Calu3 (cell line): ENCODE data around the gene KIR3DL1. TPM values are rescaled to one million over a fixed set of nuclear protein-coding genes. Genes with fewer than 3 reads are reported as not detected.
A peak's percentile ranks its signal among the peaks of the same experiment; 100 is the strongest.
"Not testable (repeated sequence)": the region's sequence is repeated elsewhere in the genome, so short reads cannot be mapped to it uniquely, and the experiment has no call there.

Source experiments
- Bru-seq: library from RNA; stranded (reverse); fragments of 400-500 nt; gene quantifications from one replicate; lab custom pipeline; 2021; lab: Mats Ljungman, UMichigan
- BruChase-seq, 2 experiments: library from RNA; stranded (reverse); fragments of 400-500 nt; gene quantifications; one replicate each; lab custom pipeline; 2021; lab: Mats Ljungman, UMichigan
- BruUV-seq: library from RNA; stranded (reverse); fragments of 400-500 nt; replicated peaks from 2 replicates; lab custom pipeline; 2021; lab: Mats Ljungman, UMichigan
- CTCF ChIA-PET: fragments of 300-600 bp; sonication (Branson Sonifier 250); formaldehyde crosslinking; loops from one replicate; lab custom pipeline; 2022; ENCODE audit warnings: antibody characterized with exemption; lab: Charles Lee
- DNase-seq: peaks from one replicate; pipeline ENCODE4 v3.0.0; 2022
- H3K27ac Mint-ChIP-seq: one replicate; pipeline ENCODE4 v1.8.0; 2022; ENCODE audit warnings: mixed read lengths; ENCODE audit not compliant: unreplicated experiment
- H3K27me3 Mint-ChIP-seq: one replicate; pipeline ENCODE4 v1.8.0; 2022; ENCODE audit warnings: mixed read lengths; ENCODE audit not compliant: unreplicated experiment
- H3K36me3 Mint-ChIP-seq: one replicate; pipeline ENCODE4 v1.8.0; 2022; ENCODE audit warnings: mild to moderate bottlenecking, moderate library complexity, mixed read lengths; ENCODE audit not compliant: insufficient read depth, unreplicated experiment
- H3K4me1 Mint-ChIP-seq: one replicate; pipeline ENCODE4 v1.8.0; 2022; ENCODE audit warnings: mild to moderate bottlenecking, low read depth, mixed read lengths; ENCODE audit not compliant: unreplicated experiment
- H3K4me3 Mint-ChIP-seq: one replicate; pipeline ENCODE4 v1.8.0; 2022; ENCODE audit warnings: mild to moderate bottlenecking, low read depth, moderate library complexity, mixed read lengths; ENCODE audit not compliant: unreplicated experiment
- H3K9me3 Mint-ChIP-seq: one replicate; pipeline ENCODE4 v1.8.0; 2022; ENCODE audit warnings: low read depth, mixed read lengths; ENCODE audit not compliant: unreplicated experiment
- intact Hi-C: fragments of 100-400 bp; cut with micrococcal nuclease; formaldehyde crosslinking; loops from one replicate; pipeline ENCODE4 v1.10.0; 2022; ENCODE audit not compliant: unreplicated experiment
- long read RNA-seq: library from polyadenylated mRNA; stranded (forward); transcript quantifications from one replicate; pipeline ENCODE4 v2.0.0, GENCODE V29; 2022
- total RNA-seq: library from RNA; stranded (reverse); gene quantifications from 2 replicates; pipeline ENCODE4 v1.2.3, GENCODE V29; 2022

Gene KIR3DL1
- not detected in 2 replicates for total RNA-seq
- not detected for Bru-seq, nascent RNA
- BruChase-seq, experiment 1, labeled RNA remaining after a 6-hour chase, result not detected
- BruChase-seq, experiment 2, labeled RNA remaining after a 2-hour chase, result not detected
- long read RNA-seq, result 0 reads

DNA sequence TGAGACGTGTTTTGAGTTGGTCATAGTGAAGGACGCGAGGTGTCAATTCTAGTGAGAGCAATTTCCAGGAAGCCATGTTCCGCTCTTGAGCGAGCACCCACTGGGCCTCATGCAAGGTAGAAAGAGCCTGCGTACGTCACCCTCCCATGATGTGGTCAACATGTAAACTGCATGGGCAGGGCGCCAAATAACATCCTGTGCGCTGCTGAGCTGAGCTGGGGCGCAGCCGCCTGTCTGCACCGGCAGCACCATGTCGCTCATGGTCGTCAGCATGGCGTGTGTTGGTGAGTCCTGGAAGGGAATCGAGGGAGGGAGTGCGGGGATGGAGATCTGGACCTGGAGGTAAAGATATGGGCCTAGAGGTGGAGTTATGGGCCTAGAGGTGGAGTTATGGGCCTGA is at the start of gene KIR3DL1:
TSS of gene KIR3DL1 (plus strand) at position 218 of the 400 bp plus-strand sequence.
- H3K36me3 Mint-ChIP-seq, DNase-seq, H3K27ac Mint-ChIP-seq, CTCF ChIA-PET, intact Hi-C loops, BruUV-seq, H3K4me1 Mint-ChIP-seq, H3K4me3 Mint-ChIP-seq, H3K9me3 Mint-ChIP-seq: not testable (repeated sequence)
- peaks cover 56% of the 10 kb centered on the region for H3K27me3 Mint-ChIP-seq

DNA sequence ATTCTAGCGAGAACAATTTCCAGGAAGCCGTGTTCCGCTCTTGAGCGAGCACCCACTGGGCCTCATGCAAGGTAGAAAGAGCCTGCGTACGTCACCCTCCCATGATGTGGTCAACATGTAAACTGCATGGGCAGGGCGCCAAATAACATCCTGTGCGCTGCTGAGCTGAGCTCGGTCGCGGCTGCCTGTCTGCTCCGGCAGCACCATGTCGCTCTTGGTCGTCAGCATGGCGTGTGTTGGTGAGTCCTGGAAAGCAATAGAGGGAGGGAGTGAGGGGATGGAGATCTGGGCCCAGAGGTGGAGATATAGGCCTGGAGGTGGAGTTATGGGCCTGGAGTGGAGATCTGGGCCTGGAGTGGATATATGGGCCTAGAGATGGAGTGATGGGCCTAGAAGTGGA is 46.6 kb upstream of the KIR3DL1 start, which contains the start of gene KIR2DL1:
TSS of gene KIR2DL1 (plus strand) at position 148 of the 400 bp plus-strand sequence. CDS start at position 206, 58 bp downstream.
- intact Hi-C loops, result not testable (repeated sequence)

DNA sequence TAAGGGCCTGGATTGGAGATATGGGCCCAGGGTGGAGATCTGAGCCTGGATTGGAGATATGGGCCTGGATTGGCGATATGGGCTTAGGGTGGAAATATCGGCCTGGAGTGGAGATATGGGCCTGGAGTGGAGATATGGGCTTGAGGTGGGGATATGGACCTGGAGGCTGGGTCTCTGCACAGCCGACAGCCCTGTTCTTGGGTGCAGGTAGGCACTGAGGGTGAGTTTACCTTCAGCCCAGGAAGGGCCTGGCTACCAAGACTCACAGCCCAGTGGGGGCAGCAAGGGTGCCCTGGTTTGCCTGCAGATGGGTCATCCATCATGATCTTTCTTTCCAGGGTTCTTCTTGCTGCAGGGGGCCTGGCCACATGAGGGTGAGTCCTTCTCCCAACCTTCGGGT is 45.8 kb upstream of the KIR3DL1 start:
- not testable (repeated sequence) for H3K36me3 Mint-ChIP-seq

More for the DNA sequence above, 46.6 kb upstream of the KIR3DL1 start, which contains the start of gene KIR2DL1:
- H3K27ac Mint-ChIP-seq, H3K36me3 Mint-ChIP-seq, CTCF ChIA-PET, DNase-seq, BruUV-seq, H3K4me1 Mint-ChIP-seq, H3K4me3 Mint-ChIP-seq: not testable (repeated sequence)
- H3K9me3 Mint-ChIP-seq, result peaks cover 17% of the 10 kb centered on the region
- H3K27me3 Mint-ChIP-seq, result peaks cover 60% of the 10 kb centered on the region

DNA sequence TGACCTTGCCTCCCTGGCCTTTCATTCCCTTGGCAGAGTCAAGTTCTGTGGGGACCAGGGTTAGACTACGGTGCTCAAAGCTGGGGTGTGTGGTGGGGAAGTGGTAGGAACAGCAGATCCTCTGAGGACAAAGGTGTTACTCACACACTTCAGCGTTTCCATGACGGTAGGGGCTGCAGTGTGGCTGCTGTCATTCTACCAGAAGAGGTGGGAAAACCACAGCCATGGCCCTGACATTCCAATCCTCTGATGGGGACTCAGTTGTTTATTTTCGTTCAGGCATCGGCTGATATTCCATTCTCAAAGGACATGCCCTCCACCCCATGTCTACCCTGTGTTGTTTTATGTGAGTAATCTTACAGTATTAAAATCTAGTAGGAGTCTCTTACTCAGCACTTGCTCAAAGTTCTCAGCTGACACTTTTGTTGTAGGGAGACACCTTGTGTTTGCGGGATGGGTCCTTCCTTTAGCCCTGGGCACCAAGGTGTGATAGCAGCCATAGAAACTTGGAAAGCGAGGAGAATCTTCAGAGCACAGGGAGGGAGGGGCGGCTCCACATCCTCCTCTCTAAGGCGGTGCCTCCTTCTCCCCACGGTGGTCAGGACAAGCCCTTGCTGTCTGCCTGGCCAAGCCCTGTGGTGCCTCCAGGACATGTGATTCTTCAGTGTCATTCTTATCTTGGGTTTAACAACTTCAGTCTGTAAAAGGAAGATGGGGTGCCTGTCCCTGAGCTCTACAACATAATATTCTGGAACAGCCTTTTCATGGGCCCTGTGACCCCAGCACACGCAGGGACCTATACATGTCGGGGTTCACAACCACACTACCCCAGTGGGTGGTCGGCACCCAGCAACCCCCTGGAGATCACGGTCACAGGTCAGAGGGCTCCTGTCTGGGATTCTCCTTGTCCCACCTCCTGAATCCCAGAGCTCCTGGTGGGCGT is 45.0 kb upstream of the KIR3DL1 start:
- Mint-ChIP-seq H3K27me3 (peaks cover 52% of the 10 kb centered on the region), H3K9me3 (peaks cover 19% of the 10 kb centered on the region)
- H3K4me3 Mint-ChIP-seq, intact Hi-C loops, H3K4me1 Mint-ChIP-seq, H3K36me3 Mint-ChIP-seq, CTCF ChIA-PET, BruUV-seq, H3K27ac Mint-ChIP-seq: not testable (repeated sequence)
- peak; percentile 38 for DNase-seq

More for the DNA sequence above, 45.8 kb upstream of the KIR3DL1 start:
- BruUV-seq, H3K27ac Mint-ChIP-seq, DNase-seq, intact Hi-C loops, CTCF ChIA-PET, H3K4me1 Mint-ChIP-seq, H3K4me3 Mint-ChIP-seq: not testable (repeated sequence)
- Mint-ChIP-seq H3K9me3 (peaks cover 19% of the 10 kb centered on the region), H3K27me3 (peaks cover 60% of the 10 kb centered on the region)

DNA sequence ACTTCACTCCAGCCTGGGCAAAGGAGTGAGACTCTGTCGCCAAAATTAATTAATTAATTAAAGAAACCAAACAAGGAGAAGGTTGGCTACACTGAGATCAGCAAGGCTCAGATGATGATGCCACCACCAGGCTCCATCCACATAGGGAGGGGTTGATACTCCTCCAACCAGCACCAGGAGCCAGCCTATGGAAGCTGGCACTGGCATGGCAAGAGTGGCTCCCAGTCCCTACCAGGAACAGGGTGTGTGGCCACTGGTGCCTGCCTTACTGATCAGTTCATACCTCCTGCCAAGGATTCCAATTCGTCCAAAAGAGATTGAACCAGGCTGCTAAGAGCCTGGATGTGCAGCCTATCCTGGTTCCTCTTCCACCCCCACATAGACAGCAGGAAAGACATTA is 43.6 kb upstream of the KIR3DL1 start:
- H3K36me3 Mint-ChIP-seq, CTCF ChIA-PET, H3K4me1 Mint-ChIP-seq, BruUV-seq, DNase-seq, H3K27ac Mint-ChIP-seq, H3K4me3 Mint-ChIP-seq, intact Hi-C loops: not testable (repeated sequence)
- H3K27me3 Mint-ChIP-seq, result peaks cover 38% of the 10 kb centered on the region
- peaks cover 19% of the 10 kb centered on the region for H3K9me3 Mint-ChIP-seq

DNA sequence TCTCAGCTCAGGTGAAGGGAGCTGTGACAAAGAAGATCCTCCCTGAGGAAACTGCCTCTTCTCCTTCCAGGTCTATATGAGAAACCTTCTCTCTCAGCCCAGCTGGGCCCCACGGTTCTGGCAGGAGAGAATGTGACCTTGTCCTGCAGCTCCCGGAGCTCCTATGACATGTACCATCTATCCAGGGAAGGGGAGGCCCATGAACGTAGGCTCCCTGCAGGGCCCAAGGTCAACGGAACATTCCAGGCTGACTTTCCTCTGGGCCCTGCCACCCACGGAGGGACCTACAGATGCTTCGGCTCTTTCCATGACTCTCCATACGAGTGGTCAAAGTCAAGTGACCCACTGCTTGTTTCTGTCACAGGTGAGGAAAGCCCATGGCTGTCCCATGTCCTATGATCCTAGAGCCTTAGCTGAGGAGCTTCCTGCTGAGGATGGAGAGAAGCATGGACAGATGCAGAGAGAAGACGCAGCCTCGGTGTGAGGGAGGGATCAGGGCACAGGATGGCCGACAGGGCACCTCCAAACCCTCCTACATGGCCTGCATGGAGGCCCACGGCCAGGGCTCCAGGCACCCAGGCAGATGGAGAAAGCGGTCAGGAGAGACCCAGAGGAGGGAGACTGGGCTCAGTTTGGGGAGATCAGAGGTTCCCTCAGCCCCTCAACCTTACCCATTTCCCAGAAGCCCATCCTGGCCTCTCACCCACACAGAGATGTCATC is 41.0 kb upstream of the KIR3DL1 start:
- H3K36me3 Mint-ChIP-seq, H3K4me3 Mint-ChIP-seq, H3K4me1 Mint-ChIP-seq, intact Hi-C loops, BruUV-seq, DNase-seq, H3K27ac Mint-ChIP-seq: not testable (repeated sequence)
- H3K9me3 Mint-ChIP-seq, result peaks cover 14% of the 10 kb centered on the region
- peaks cover 49% of the 10 kb centered on the region for H3K27me3 Mint-ChIP-seq
- CTCF ChIA-PET, result interaction anchor here (0.6 kb wide), 1 partner anchor 135 kb away, joined by 5 read pairs; no protein-coding TSS in a partner anchor

DNA sequence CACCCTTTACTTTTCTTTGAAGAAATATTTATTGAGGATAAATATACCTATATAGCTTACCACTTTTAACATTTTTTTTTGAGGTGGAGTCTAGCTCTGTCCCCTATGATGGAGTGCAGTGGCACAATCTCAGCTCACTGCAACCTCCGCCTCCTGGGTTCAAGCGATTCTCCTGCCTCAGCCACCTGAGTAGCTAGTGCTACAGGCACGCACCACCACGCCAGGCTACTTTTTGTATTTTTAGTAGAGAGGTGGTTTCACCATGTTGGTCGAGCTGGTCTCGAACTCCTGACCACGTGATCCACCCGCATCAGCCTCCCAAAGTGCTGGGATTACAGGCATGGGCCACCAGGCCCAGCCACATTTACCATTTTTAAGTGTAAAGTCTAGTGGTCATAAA is 40.4 kb upstream of the KIR3DL1 start:
- peaks cover 13% of the 10 kb centered on the region for H3K9me3 Mint-ChIP-seq
- BruUV-seq, H3K4me1 Mint-ChIP-seq, H3K36me3 Mint-ChIP-seq, intact Hi-C loops, H3K4me3 Mint-ChIP-seq, DNase-seq, H3K27ac Mint-ChIP-seq: not testable (repeated sequence)
- CTCF ChIA-PET, result interaction anchor here (0.6 kb wide), 1 partner anchor 134 kb away, joined by 5 read pairs; no protein-coding TSS in a partner anchor
- peaks cover 54% of the 10 kb centered on the region for H3K27me3 Mint-ChIP-seq

DNA sequence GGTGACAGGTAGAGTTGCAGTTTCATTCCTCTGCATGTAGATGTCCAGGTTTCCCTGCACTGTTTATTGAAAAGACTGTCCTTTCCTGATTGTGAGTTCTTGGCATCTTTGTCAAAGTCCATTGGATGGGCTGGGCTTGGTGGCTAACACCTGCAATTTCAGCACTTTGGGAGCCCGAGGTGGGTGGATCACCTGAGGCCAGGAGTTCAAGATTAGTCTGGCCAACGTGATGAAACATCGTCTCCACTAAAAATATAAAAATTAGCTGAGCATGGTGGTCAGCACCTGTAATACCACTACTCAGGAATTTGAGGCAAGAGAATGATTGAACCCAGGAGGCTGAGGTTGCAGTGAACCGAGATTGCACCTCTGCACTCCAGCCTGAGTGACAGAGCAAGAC is 38.4 kb upstream of the KIR3DL1 start:
- intact Hi-C loops, result not testable (repeated sequence)
- peaks cover 69% of the 10 kb centered on the region for H3K27me3 Mint-ChIP-seq
- CTCF ChIA-PET, result interaction anchor here (0.6 kb wide), 1 partner anchor 868 kb away, joined by 4 read pairs; no protein-coding TSS in a partner anchor

DNA sequence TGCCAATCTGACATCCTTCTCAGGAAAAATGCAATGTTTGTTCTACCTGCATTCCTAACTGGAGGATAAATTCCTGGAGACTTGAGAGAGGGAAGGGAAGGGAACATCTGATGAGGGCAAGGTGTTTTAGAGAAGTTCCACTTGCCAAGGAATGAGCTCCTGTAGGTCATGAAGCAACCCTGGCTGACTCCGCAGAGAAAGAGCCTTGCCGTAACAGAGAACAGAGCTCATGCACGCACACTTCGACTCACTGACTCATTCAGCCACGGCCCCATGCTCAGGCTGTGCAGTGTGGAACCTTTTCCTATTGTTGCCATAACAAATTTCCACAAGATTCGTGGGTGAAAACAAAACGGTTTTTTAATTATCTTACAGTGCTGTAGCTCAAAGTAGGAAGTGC is 37.4 kb upstream of the KIR3DL1 start:
- not testable (repeated sequence) for H3K4me3 Mint-ChIP-seq

More for the DNA sequence above, 38.4 kb upstream of the KIR3DL1 start:
- DNase-seq, BruUV-seq, H3K36me3 Mint-ChIP-seq, H3K27ac Mint-ChIP-seq, H3K4me1 Mint-ChIP-seq, H3K4me3 Mint-ChIP-seq: not testable (repeated sequence)
- H3K9me3 Mint-ChIP-seq, result peaks cover 11% of the 10 kb centered on the region

More for the DNA sequence above, 37.4 kb upstream of the KIR3DL1 start:
- H3K4me1 Mint-ChIP-seq, intact Hi-C loops, CTCF ChIA-PET, H3K9me3 Mint-ChIP-seq, DNase-seq, H3K36me3 Mint-ChIP-seq, H3K27ac Mint-ChIP-seq, BruUV-seq: not testable (repeated sequence)
- peaks cover 68% of the 10 kb centered on the region for H3K27me3 Mint-ChIP-seq
